ENCODE results near the gene KIFAP3. TPM values are rescaled to one million over a fixed set of nuclear protein-coding genes. Genes with fewer than 3 reads are reported as not detected.

Gene KIFAP3
- total and polyA plus RNA-seq, 2 of the 8 experiments (the other 6 are each of a cell fraction or from before 2014, with no cell fraction given): 1.3 to 3.2 TPM

GRCh38 chr1:169884634-169885033 lies 189.9 kb downstream of the KIFAP3 start:
- Histone ChIP-seq H2BK5ac (ENCODE audit: low read depth, low read length) (no peak overlapping the region), H3K14ac (ENCODE audit: insufficient read length) (no peak overlapping the region), H2BK120ac (replicated peaks; ENCODE audit: low read depth, low read length) (no peak overlapping the region), H4K20me1 (replicated peaks in 1 of 2; ENCODE audit: control insufficient read depth in 1 of 2, insufficient read depth in 2 of 2, low read length in 2 of 2) (no peaks in the 10 kb centered on the region), H2BK12ac (ENCODE audit: low read depth, low read length) (no peak overlapping the region), H3K27me3 (replicated peaks in 1 of 4; ENCODE audit: control insufficient read depth in 3 of 4, extremely low read depth in 1 of 4, insufficient read depth in 3 of 4, low read length in 3 of 4) (no peaks in the 10 kb centered on the region), H3K4ac (replicated peaks; ENCODE audit: insufficient read length, low read depth, low read length) (no peak overlapping the region), H3K4me2 (ENCODE audit: insufficient read depth in 1 of 2, low read depth in 2 of 2, low read length in 2 of 2) (no peak overlapping the region), H4K91ac (replicated peaks; ENCODE audit: insufficient read length, low read length) (no peak overlapping the region), H3K36me3 (ENCODE audit: control insufficient read depth in 2 of 4, insufficient read depth in 4 of 4, low read length in 3 of 4) (peaks cover 0 to 19% (median 10%) of the 10 kb centered on the region in 4 experiments; a peak in 4 of 8 replicates), H3K27ac (ENCODE audit: low read depth, low read length) (no peak overlapping the region), H2BK20ac (ENCODE audit: low read length) (no peak overlapping the region), H2AK5ac (ENCODE audit: low read depth, low read length) (no peak overlapping the region), H3K79me2 (ENCODE audit: control insufficient read depth in 1 of 2, insufficient read depth in 2 of 2, low read length in 2 of 2) (peaks cover 0 to 4% of the 10 kb centered on the region in 2 experiments; a peak in 1 of 4 replicates), H3K23ac (ENCODE audit: insufficient read length) (no peak overlapping the region), H2AFZ (ENCODE audit: low read length) (no peak overlapping the region), H3K4me3 (ENCODE audit: extremely low read depth in 1 of 4, insufficient read depth in 2 of 4, low read depth in 3 of 4, low read length in 4 of 4) (no peak overlapping the region), H3K18ac (ENCODE audit: extremely low read depth, low read length) (no peak overlapping the region), H4K8ac (ENCODE audit: extremely low read depth, insufficient read depth, low read length) (no peak overlapping the region), H3K56ac (replicated peaks; ENCODE audit: insufficient read length, low read depth, low read length) (no peak overlapping the region), H2BK15ac (ENCODE audit: low read length) (no peak overlapping the region), H3K4me1 (replicated peaks in 1 of 4; ENCODE audit: control insufficient read depth in 3 of 4, insufficient read depth in 4 of 4, low read length in 3 of 4) (no peaks in the 10 kb centered on the region), H3K9me3 (ENCODE audit: insufficient read depth in 2 of 2, low read depth in 1 of 2, low read length in 1 of 2) (peaks cover 0 to 7% of the 10 kb centered on the region in 2 experiments; a peak in 1 of 4 replicates), H3K9ac (replicated peaks in 1 of 4; ENCODE audit: extremely low read depth in 1 of 4, low read depth in 3 of 4, low read length in 3 of 4) (no peak overlapping the region), H3K23me2 (ENCODE audit: low read depth, low read length) (no peaks in the 10 kb centered on the region; the same call in 1 of the 2 replicates), H3K79me1 (ENCODE audit: low read depth, low read length) (no peaks in the 10 kb centered on the region), H4K5ac (ENCODE audit: insufficient read length, low read depth, low read length) (no peak overlapping the region)
- DNase-seq (ENCODE audit: low read depth in 1 of 2, low spot score in 2 of 2) (no peak), FAIRE-seq (no peak)
- CTCF ChIA-PET (ENCODE audit: partially characterized antibody): no interaction called here
- POLR2A ChIA-PET (ENCODE audit: partially characterized antibody): no interaction called here
- TF ChIP-seq SIX5 (IDR thresholded peaks at IDR 0.05; ENCODE audit: low read depth, low read length) (no peak), FOSL1 (IDR thresholded peaks at IDR 0.05; ENCODE audit: insufficient read depth, low read depth, low read length) (no peak), ZNF274 (IDR thresholded peaks at IDR 0.05; ENCODE audit: borderline replicate concordance, extremely low read depth, low read length) (no peak), RNF2 (IDR thresholded peaks at IDR 0.05; ENCODE audit: borderline replicate concordance, low read depth, low read length, missing control alignments, poor library complexity, severe bottlenecking) (no peak), TAF1 (IDR thresholded peaks at IDR 0.05; ENCODE audit: low read depth, low read length) (no peak)

All from H1 (cell line).